Measurements from ENCODE around the gene OR10A6.

OR10A6 gene

GRCh38 chr11:7911011-7911410 is 20.1 kb downstream of the OR10A6 start:
- in situ Hi-C loops (cut with MboI; ENCODE audit: low sequenced_read_pairs), result no loop called here

DNA sequence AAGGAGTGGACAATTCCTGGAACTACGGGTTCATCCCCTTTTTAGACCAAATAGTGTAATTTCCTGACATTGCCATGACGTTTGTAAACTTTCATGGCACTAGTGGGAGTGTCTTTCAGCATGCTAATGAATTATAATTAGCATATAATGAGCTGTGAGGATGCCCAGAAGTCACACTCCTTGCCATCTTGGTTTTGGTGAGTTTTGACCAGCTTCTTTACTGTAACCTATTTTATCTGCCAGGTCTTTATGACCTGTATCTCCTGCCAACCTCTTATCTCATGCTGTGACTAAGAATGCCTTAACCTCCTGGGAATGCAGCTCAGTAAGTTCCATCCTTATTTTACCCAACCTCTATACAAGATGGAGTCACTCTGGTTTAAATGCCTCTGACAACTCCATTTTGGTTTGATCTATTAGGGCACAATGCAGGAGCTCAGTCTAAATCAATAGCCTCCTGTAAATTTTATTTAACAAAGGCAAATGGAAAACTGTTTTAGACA is 20.7 kb downstream of the OR10A6 start:
- in situ Hi-C loops (cut with MboI; ENCODE audit: low sequenced_read_pairs), result no loop called here

DNA sequence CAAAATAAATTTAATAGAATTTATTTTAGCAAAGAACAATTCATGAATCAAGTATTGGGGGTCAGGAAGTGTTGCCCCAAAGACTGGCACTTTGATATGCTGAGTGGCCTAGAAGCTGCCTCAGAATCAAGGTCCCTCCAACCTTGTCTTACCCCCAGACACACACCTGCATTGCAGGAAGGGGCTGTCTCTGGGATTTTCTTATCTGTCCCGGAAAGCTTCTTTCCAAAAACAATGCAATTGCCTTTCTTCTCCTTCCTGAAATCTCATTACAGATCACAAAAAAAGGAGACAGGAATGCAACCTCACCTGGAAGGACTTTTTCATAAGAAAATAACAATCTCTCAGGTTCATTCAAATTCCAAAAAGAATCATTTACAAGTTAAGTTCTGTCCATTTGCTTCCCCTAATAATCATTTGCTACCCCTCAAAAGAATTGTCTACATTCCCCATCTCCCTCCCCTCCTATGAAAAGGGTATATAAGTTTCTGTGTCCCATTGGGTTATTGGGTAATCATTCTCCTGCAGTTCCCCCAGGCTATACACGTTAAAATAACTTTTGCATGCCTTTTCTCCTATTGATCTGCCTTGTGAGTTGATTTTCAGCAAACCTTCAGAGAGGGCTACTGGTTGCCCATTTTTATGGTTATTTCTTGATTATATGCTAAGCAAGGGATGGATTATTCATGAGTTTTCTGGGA is 21.3 kb downstream of the OR10A6 start:
- in situ Hi-C loops (cut with MboI; ENCODE audit: low sequenced_read_pairs), result no loop called here

GRCh38 chr11:7907121-7907520 is 23.9 kb downstream of the OR10A6 start:
- in situ Hi-C loops (cut with MboI; ENCODE audit: low sequenced_read_pairs), result no loop called here

DNA sequence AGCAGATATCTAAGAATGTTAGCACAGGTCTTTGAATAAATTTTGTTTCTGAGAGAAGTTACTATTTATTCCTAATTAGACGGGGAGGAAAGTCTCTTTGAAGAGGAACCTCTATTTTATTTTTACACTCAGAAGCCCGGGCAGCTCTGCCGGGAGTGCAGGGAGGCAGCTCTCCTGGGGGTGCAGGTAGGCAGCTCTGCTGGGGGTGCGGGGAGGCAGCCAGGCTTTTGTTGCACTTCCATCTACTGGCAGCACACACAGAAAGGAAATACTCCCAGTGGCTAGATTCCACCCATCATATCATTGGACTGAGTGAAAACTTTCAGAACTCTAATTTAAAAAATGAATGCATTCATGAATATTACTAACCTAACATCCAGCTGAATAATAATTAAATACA is 24.6 kb downstream of the OR10A6 start:
- in situ Hi-C loops (cut with MboI; ENCODE audit: low sequenced_read_pairs), result no loop called here

DNA sequence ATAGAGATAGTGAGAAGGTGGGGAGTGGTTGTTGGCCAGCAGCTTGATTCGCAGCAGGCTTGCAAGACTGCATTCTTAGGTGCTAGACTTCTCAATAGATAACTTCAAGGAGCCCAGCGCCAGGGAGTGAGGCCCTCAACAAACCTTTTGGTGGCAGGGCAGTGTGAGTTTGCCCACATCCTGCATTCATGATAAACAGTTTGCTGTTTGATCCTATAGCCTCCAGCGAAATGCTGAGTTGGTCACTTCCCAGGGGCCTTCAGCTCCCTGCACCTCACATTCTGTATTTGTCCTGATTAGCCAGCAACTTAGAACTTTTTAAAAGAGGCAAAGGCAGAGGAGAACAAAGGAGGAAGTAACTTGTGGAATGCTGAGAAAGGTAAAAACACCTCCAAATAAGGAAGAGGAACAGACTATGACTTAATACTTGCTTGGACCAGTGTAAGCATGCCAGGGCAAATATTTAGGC is 25.1 kb downstream of the OR10A6 start:
- in situ Hi-C loops (cut with MboI; ENCODE audit: low sequenced_read_pairs), result no loop called here

- in situ Hi-C loops (cut with MboI; ENCODE audit: low sequenced_read_pairs), result no loop called here
These were observed 25.5 kb downstream of the OR10A6 start for GRCh38 chr11:7905549-7905948.

GRCh38 chr11:7904917-7905316 is 26.2 kb downstream of the OR10A6 start:
- in situ Hi-C loops (cut with MboI; ENCODE audit: low sequenced_read_pairs), result no loop called here

DNA sequence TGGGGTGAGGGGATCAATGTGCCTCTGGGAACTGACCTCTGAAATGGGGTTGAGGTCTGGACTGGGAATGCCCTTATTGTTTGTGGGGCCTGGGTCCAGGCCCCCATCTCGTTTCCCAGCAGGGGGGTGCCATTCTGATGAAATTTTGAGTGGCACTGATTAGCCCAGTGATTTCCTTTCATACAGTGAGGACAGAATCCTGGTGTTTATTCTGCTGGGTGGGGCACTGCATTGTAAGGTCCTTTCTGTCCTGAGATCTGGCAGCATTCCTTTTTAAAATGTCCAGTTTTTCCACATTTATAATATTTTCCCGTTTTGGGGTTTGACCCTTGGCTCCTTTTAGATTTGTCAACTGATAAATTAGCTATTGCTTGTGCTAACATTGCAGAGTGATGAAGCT is 27.1 kb downstream of the OR10A6 start:
- in situ Hi-C loops (cut with MboI; ENCODE audit: low sequenced_read_pairs), result no loop called here

DNA sequence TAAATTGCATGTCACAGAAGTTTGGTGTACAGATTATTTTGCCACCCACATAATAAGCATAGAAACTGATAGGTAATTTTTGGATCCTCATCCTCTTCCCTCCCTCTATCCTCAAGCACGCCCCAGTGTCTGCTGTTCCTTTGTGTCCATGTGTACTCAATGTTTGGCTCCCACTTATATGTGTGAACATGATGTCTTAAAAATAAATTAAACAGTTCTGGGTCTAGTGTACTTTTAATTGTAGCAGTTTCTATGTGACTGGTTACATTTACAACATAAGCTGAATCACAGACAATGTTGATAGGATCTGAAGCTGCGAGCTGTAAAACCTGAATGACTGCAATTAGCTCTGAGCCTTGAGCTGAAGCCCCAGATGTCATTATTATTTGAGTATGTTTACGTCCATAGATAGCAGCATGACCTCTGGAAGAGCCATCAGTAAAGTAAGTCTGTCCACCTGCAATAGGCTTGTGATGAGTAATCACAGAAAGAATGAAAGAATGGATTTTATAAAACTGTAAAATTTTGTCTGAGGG is 29.7 kb downstream of the OR10A6 start:
- in situ Hi-C loops (cut with MboI; ENCODE audit: low sequenced_read_pairs), result no loop called here

GRCh38 chr11:7900686-7901085 is 30.4 kb downstream of the OR10A6 start:
- in situ Hi-C loops (cut with MboI; ENCODE audit: low sequenced_read_pairs), result no loop called here

DNA sequence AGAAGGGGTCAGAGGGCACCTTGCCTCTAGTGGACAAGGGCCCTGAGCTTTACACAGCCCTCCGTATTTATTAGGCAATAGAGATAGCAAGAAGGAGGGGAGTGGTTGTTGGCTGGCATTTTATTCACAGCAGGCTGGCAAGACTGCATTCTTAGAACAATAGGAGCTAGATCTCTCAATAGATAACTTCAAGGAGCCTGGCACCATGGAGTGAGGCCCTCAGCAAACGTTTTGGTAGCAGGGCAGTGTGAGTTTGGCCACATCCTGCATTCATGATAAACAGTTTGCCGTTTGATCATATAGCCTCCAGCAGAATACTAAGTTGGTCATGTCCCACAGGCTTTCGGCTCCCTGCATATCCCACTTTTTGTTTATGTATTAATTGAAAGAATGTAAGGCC is 31.6 kb downstream of the OR10A6 start:
- in situ Hi-C loops (cut with MboI; ENCODE audit: low sequenced_read_pairs), result no loop called here

DNA sequence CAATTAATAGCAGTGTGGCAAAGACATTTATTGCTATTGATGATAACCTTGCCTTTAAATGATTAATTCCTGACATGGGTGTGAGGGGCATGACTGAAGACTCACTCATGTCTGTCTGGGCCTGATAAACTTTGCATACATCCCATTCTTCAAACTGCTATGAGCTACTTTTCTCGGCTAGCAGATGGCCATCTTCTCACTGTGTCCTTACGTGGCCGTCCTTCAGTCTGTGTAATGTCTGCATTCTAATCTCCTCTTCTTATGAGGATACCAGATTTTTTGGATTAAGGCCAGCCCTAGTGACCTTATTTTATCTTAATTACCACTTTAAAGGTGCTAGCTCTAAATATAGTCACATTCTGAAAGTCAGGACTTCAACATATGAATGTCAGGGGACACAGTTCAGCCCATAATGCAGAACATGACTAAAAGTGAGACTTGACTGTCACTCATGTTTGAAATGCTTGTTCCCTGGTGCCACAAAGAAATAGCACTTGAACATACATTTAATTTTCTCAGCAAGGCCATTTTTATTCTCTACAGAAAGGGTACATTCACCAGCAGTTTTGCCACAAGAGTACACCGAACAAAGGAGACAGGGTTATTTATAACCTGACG is 32.3 kb downstream of the OR10A6 start:
- in situ Hi-C loops (cut with MboI; ENCODE audit: low sequenced_read_pairs), result no loop called here

DNA sequence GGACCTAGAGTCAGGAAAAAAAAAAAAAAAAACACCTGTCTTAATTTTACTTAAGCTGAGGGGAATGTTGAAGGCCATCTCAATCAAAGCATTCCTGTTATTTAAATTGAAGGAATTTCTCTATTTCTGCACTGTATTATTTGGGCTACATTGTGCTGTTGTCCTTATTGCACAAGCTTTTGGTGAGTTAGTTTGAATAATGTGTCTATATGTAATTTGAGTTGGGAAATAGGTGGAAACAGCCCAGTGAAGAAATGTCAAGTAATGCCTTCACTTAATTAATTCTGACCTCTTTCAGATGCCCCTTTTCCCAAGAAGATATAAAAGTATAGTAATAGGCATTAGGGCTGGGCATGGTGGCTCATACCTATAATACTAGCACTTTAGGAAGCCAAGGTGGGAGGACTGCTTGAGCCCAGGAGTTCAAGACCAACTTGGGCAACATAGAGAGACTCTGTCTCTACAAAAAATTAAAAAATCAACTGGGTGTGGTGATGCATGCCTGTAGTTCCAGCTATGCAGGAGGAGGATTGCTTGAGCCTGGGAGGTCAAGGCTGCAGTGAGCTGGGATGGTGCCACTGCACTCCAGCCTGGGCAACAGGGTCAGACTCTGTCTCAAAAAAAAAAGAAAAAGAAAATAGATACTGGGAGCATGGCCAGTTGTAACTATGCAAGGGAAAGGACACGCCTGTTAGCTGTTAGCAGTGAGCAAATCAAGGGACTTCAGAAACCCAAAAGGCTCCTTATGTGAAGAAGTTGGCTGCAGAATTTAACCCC is 34.9 kb downstream of the OR10A6 start:
- in situ Hi-C loops (cut with MboI; ENCODE audit: low sequenced_read_pairs), result no loop called here

- in situ Hi-C loops (cut with MboI; ENCODE audit: low sequenced_read_pairs), result no loop called here
These were observed 36.8 kb downstream of the OR10A6 start for GRCh38 chr11:7894251-7894650.

- in situ Hi-C loops (cut with MboI; ENCODE audit: low sequenced_read_pairs), result no loop called here
These were observed 37.3 kb downstream of the OR10A6 start for GRCh38 chr11:7893796-7894195.

DNA sequence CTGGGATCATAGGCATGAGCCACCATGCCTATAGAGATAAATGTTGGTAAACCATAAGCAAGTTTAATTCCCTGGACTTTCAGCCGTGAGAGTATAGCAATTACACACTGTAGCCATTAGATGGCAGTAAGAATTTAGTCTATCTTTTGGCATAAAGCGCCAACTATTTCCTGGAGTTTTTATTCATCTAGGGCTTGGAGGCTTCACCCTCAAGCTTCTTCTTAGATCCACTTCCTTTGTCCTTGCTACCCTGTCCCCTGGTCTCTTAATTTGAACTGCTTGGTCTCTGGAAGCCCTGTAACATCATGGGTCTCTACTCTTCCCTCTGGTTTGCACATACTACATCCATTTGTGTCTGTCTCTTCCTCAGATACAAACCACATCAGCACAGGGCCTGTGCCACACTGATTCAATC is 38.2 kb downstream of the OR10A6 start:
- in situ Hi-C loops (cut with MboI; ENCODE audit: low sequenced_read_pairs), result no loop called here

DNA sequence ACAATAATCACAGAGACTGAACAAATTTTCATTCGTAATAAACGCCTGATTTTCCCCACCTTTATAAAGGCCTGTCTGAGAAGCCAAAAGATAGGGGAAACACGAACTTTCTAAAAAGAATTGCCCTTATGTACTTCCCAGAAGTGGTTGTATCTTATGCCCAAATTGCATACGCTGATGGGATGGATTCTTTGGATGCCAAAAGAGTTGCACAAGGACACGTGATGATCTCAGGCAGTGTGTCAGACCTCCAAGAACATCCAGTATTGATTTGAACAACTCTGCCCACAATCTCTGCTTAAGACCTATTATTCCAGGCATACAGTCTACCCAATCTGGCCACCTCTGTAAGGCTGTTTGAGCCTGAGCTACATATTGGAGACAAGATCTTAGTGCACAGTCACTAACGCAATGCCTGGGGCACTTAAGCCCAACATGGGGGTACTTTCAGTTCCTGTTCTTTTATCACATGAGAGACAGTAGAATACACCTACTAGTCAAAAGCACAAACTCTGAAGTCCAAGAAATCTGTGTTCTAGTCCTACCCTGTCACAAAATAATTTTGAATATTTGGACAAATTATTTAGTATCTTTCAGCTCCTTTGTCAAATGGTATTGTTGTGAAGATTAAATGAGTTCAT is 38.9 kb downstream of the OR10A6 start:
- in situ Hi-C loops (cut with MboI; ENCODE audit: low sequenced_read_pairs), result no loop called here

GRCh38 chr11:7890417-7891172 is 40.5 kb downstream of the OR10A6 start:
- in situ Hi-C loops (cut with MboI; ENCODE audit: low sequenced_read_pairs), result no loop called here

- in situ Hi-C loops (cut with MboI; ENCODE audit: low sequenced_read_pairs), result no loop called here
These were observed 41.1 kb downstream of the OR10A6 start for GRCh38 chr11:7889985-7890384.

All from HL-60/S4 treated with retinoic acid at 250 ng/mL for 4 days and 3 days (cell line).